Muscle layer of duodenum (tissue), 2 donors: Measurements from ENCODE around the gene AFF1.

Experiments used
- H3K27ac ChIP-seq: one replicate; pipeline ENCODE4 v1.7.0; 2013; ENCODE audit warnings: mild to moderate bottlenecking, low read length
- H3K27me3 ChIP-seq: one replicate; pipeline ENCODE4 v1.7.0; 2013; ENCODE audit warnings: low read depth, mild to moderate bottlenecking, control low read depth, low read length
- H3K36me3 ChIP-seq, 2 donors: one replicate each; pipeline ENCODE4 v1.7.0; 2013; ENCODE audit warnings: low read length in 2 of 2, control low read depth in 1 of 2, mild to moderate bottlenecking in 1 of 2; ENCODE audit not compliant: insufficient read depth in 2 of 2, control insufficient read depth in 1 of 2
- H3K4me1 ChIP-seq, 2 donors: one replicate each; pipeline ENCODE4 v1.7.0; 2013; ENCODE audit warnings: low read length in 2 of 2, mild to moderate bottlenecking in 2 of 2, control low read depth in 1 of 2, moderate library complexity in 1 of 2; ENCODE audit not compliant: insufficient read depth in 2 of 2, control insufficient read depth in 1 of 2
- H3K4me3 ChIP-seq, 2 donors: one replicate each; pipeline ENCODE4 v1.7.0; 2013; ENCODE audit warnings: low read length in 2 of 2, low read depth in 1 of 2, mild to moderate bottlenecking in 1 of 2
- H3K9me3 ChIP-seq, 2 donors: one replicate each; pipeline ENCODE4 v1.7.0; 2013; ENCODE audit warnings: low read length in 2 of 2, control low read depth in 1 of 2, mild to moderate bottlenecking in 1 of 2; ENCODE audit not compliant: control insufficient read depth in 1 of 2
- donor health status: healthy.

AFF1 gene

GRCh38 chr4:87053802-87054767 is 119.3 kb downstream of the AFF1 start:
- peak overlapping the region; percentile 21 for H3K27ac ChIP-seq
- no peaks in the 10 kb centered on the region for H3K36me3 ChIP-seq
- H3K4me3 ChIP-seq: peak overlapping the region in 1 of 2 donors; percentile 17
- H3K27me3 ChIP-seq: no peaks in the 10 kb centered on the region
- H3K9me3 ChIP-seq: no peaks in the 10 kb centered on the region
- H3K4me1 ChIP-seq: peaks cover 39 to 65% of the 10 kb centered on the region in 2 donors

GRCh38 chr4:87054900-87055299 is 120.1 kb downstream of the AFF1 start:
- peaks cover 39 to 73% of the 10 kb centered on the region in 2 donors for H3K4me1 ChIP-seq
- H3K36me3 ChIP-seq: no peaks in the 10 kb centered on the region
- no peaks in the 10 kb centered on the region for H3K27me3 ChIP-seq
- H3K9me3 ChIP-seq: no peaks in the 10 kb centered on the region
- peak overlapping the region in 1 of 2 donors; percentile 17 for H3K4me3 ChIP-seq
- H3K27ac ChIP-seq: peak overlapping the region; percentile 70

- peak overlapping the region in 1 of 2 donors; percentile 18 for H3K4me3 ChIP-seq
- no peaks in the 10 kb centered on the region for H3K36me3 ChIP-seq
- H3K27me3 ChIP-seq: no peaks in the 10 kb centered on the region
- no peaks in the 10 kb centered on the region for H3K9me3 ChIP-seq
- H3K4me1 ChIP-seq: peaks cover 39 to 77% of the 10 kb centered on the region in 2 donors
- peak overlapping the region; percentile 70 for H3K27ac ChIP-seq
Measured at GRCh38 chr4:87055311-87055710, 120.5 kb downstream of the AFF1 start.

- Histone ChIP-seq H3K9me3 (no peaks in the 10 kb centered on the region), H3K4me1 (peaks cover 39 to 76% of the 10 kb centered on the region in 2 donors), H3K27me3 (no peaks in the 10 kb centered on the region), H3K27ac (peak overlapping the region; percentile 70), H3K4me3 (no peak overlapping the region), H3K36me3 (peaks cover 0 to 5% of the 10 kb centered on the region in 2 donors)
Measured at GRCh38 chr4:87056881-87057280, 122.1 kb downstream of the AFF1 start.

- Histone ChIP-seq H3K27me3 (no peaks in the 10 kb centered on the region), H3K4me3 (no peak overlapping the region), H3K9me3 (no peaks in the 10 kb centered on the region), H3K27ac (peak overlapping the region; percentile 7), H3K4me1 (peaks cover 39 to 70% of the 10 kb centered on the region in 2 donors), H3K36me3 (peaks cover 0 to 5% of the 10 kb centered on the region in 2 donors)
Measured at GRCh38 chr4:87057835-87058355, 123.1 kb downstream of the AFF1 start.

- H3K36me3 ChIP-seq: peaks cover 0 to 5% of the 10 kb centered on the region in 2 donors
- no peak overlapping the region for H3K4me3 ChIP-seq
- no peaks in the 10 kb centered on the region for H3K9me3 ChIP-seq
- peak overlapping the region; percentile 7 for H3K27ac ChIP-seq
- H3K27me3 ChIP-seq: no peaks in the 10 kb centered on the region
- peaks cover 35 to 65% of the 10 kb centered on the region in 2 donors for H3K4me1 ChIP-seq
Measured at GRCh38 chr4:87058356-87059073, 123.7 kb downstream of the AFF1 start.

- peaks cover 14 to 42% of the 10 kb centered on the region in 2 donors for H3K4me1 ChIP-seq
- H3K27ac ChIP-seq: peak overlapping the region; percentile 37
- H3K9me3 ChIP-seq: no peaks in the 10 kb centered on the region
- peaks cover 0 to 5% of the 10 kb centered on the region in 2 donors for H3K36me3 ChIP-seq
- H3K4me3 ChIP-seq: no peak overlapping the region
- no peaks in the 10 kb centered on the region for H3K27me3 ChIP-seq
Measured at GRCh38 chr4:87060957-87061356, 126.1 kb downstream of the AFF1 start.

- peaks cover 0 to 40% of the 10 kb centered on the region in 2 donors for H3K4me1 ChIP-seq
- H3K4me3 ChIP-seq: no peak overlapping the region
- H3K9me3 ChIP-seq: no peaks in the 10 kb centered on the region
- H3K27me3 ChIP-seq: no peaks in the 10 kb centered on the region
- peaks cover 0 to 5% of the 10 kb centered on the region in 2 donors for H3K36me3 ChIP-seq
- H3K27ac ChIP-seq: no peak overlapping the region
Measured at GRCh38 chr4:87065021-87065420, 130.2 kb downstream of the AFF1 start.

- Histone ChIP-seq H3K4me3 (no peak overlapping the region), H3K36me3 (peaks cover 0 to 2% of the 10 kb centered on the region in 2 donors), H3K9me3 (no peaks in the 10 kb centered on the region), H3K27ac (no peak overlapping the region), H3K27me3 (no peaks in the 10 kb centered on the region), H3K4me1 (peaks cover 0 to 33% of the 10 kb centered on the region in 2 donors)
Measured at GRCh38 chr4:87066403-87067123, 131.8 kb downstream of the AFF1 start.

- H3K4me3 ChIP-seq: no peak overlapping the region
- H3K36me3 ChIP-seq: no peaks in the 10 kb centered on the region
- peaks cover 0 to 32% of the 10 kb centered on the region in 2 donors for H3K4me1 ChIP-seq
- no peak overlapping the region for H3K27ac ChIP-seq
- no peaks in the 10 kb centered on the region for H3K9me3 ChIP-seq
- H3K27me3 ChIP-seq: no peaks in the 10 kb centered on the region
Measured at GRCh38 chr4:87067124-87067885, 132.5 kb downstream of the AFF1 start.
